Esophagus muscularis mucosa (tissue), 4 donors: ENCODE measurements around the gene AK8.

ENCODE experiments used
- EP300 ChIP-seq: sonication (generic); formaldehyde crosslinking; IDR thresholded peaks from one replicate; pipeline ENCODE4 v1.6.1; 2017; ENCODE audit warnings: antibody characterized with exemption
- POLR2A ChIP-seq: fragments of 450-650 bp; IDR thresholded peaks from one replicate; pipeline ENCODE4 v1.6.1; 2017; ENCODE audit warnings: antibody characterized with exemption, moderate library complexity, mild to moderate bottlenecking, low read depth
- POLR2AphosphoS5 ChIP-seq, 2 donors: sonication (generic); formaldehyde crosslinking; IDR thresholded peaks; one replicate each; pipeline ENCODE4 v1.6.1; 2017; ENCODE audit warnings: antibody characterized with exemption in 2 of 2
- TF ChIP-seq, protein P1 (sequence below), 3 experiments: fragments of 200-600 bp in 2 of 3; fragments of 450-650 bp in 1 of 3; sonication (generic) in 2 of 3; IDR thresholded peaks; one replicate each; pipeline ENCODE4 v1.5.1; 2017 to 2019; ENCODE audit warnings: antibody characterized with exemption in 3 of 3, mild to moderate bottlenecking in 2 of 3, moderate library complexity in 1 of 3

GRCh38 chr9:132892400-132892799, 14.3 kb upstream of the AK8 start:
- TF ChIP-seq, protein P1, sequence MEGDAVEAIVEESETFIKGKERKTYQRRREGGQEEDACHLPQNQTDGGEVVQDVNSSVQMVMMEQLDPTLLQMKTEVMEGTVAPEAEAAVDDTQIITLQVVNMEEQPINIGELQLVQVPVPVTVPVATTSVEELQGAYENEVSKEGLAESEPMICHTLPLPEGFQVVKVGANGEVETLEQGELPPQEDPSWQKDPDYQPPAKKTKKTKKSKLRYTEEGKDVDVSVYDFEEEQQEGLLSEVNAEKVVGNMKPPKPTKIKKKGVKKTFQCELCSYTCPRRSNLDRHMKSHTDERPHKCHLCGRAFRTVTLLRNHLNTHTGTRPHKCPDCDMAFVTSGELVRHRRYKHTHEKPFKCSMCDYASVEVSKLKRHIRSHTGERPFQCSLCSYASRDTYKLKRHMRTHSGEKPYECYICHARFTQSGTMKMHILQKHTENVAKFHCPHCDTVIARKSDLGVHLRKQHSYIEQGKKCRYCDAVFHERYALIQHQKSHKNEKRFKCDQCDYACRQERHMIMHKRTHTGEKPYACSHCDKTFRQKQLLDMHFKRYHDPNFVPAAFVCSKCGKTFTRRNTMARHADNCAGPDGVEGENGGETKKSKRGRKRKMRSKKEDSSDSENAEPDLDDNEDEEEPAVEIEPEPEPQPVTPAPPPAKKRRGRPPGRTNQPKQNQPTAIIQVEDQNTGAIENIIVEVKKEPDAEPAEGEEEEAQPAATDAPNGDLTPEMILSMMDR (IDR thresholded peaks at IDR 0.05), result no peak
- TF ChIP-seq POLR2A, result no peak
- no peak for TF ChIP-seq POLR2AphosphoS5 (IDR thresholded peaks at IDR 0.05)
- TF ChIP-seq EP300, result no peak
